ENCODE data around the gene SCYGR4. TPM values are rescaled to one million over a fixed set of nuclear protein-coding genes. Genes with fewer than 3 reads are reported as not detected.

Gene SCYGR4
- total RNA-seq, 1 donor from 2014 or later: not detected

DNA sequence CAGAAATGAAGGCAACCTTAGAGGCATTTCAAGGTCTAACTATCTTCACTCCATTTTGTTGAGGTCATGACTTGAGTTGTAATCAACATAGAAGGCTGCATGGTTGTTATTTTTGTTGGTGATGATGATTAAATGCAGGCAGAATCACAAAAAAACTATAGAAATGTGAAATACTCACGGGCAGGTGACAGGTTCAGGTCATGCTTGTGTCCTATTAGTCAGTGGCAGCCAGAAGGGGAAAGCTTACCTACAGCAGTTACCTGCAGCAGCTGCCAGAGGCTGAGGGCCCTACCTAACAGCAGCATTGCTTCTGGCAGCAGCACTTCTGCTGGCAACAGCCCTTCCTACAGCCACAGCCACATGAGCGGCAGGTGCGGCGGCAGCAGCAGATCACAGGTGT is 3.1 kb upstream of the SCYGR4 start:
- Mint-ChIP-seq H3K36me3 (ENCODE audit: low read depth) (no peaks in the 10 kb centered on the region), H3K4me3 (ENCODE audit: unreplicated experiment) (no peak overlapping the region), H3K4me1 (ENCODE audit: low read depth) (peaks cover 3% of the 10 kb centered on the region), H3K9me3 (ENCODE audit: low read depth) (no peaks in the 10 kb centered on the region), H3K27ac (ENCODE audit: unreplicated experiment) (no peak overlapping the region), H3K27me3 (ENCODE audit: low read depth) (peaks cover 10% of the 10 kb centered on the region)
- no peak for DNase-seq (ENCODE audit: low spot score)
- TF ChIP-seq, protein P1, sequence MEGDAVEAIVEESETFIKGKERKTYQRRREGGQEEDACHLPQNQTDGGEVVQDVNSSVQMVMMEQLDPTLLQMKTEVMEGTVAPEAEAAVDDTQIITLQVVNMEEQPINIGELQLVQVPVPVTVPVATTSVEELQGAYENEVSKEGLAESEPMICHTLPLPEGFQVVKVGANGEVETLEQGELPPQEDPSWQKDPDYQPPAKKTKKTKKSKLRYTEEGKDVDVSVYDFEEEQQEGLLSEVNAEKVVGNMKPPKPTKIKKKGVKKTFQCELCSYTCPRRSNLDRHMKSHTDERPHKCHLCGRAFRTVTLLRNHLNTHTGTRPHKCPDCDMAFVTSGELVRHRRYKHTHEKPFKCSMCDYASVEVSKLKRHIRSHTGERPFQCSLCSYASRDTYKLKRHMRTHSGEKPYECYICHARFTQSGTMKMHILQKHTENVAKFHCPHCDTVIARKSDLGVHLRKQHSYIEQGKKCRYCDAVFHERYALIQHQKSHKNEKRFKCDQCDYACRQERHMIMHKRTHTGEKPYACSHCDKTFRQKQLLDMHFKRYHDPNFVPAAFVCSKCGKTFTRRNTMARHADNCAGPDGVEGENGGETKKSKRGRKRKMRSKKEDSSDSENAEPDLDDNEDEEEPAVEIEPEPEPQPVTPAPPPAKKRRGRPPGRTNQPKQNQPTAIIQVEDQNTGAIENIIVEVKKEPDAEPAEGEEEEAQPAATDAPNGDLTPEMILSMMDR (IDR thresholded peaks at IDR 0.05): no peak

DNA sequence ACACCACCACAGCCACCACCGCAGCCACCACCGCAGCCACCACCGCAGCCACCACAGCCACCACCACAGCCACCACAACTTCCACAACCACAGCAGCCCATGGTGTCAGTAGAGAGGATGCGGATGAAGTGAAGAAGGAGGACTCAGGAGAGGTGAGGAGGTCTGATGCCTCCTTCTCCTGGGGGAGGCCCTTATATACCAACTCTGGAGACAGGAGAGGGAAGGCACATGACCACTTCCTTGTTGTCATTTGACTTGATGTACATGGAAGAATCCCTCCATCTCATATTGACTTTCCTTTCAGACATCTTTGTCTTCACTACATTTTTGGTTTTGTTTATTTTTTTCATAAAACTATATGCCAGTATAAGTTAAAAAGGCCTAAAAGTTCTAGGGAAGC is 2.6 kb upstream of the SCYGR4 start, which contains the start of gene SCYGR3:
TSS of gene SCYGR3 (minus strand) at position 101 of the 400 bp plus-strand sequence. CDS start at position 101, 0 bp downstream.
- peaks cover 3% of the 10 kb centered on the region for H3K4me1 Mint-ChIP-seq (ENCODE audit: low read depth)
- DNase-seq (ENCODE audit: low spot score): no peak
- H3K36me3 Mint-ChIP-seq (ENCODE audit: low read depth): no peaks in the 10 kb centered on the region
- TF ChIP-seq, protein P1 (IDR thresholded peaks at IDR 0.05): no peak
- H3K9me3 Mint-ChIP-seq (ENCODE audit: low read depth): no peaks in the 10 kb centered on the region
- H3K4me3 Mint-ChIP-seq (ENCODE audit: unreplicated experiment): no peak within 1 kb of the TSS
- H3K27me3 Mint-ChIP-seq (ENCODE audit: low read depth): peaks cover 10% of the 10 kb centered on the region
- no peak within 1 kb of the TSS for H3K27ac Mint-ChIP-seq (ENCODE audit: unreplicated experiment)

DNA sequence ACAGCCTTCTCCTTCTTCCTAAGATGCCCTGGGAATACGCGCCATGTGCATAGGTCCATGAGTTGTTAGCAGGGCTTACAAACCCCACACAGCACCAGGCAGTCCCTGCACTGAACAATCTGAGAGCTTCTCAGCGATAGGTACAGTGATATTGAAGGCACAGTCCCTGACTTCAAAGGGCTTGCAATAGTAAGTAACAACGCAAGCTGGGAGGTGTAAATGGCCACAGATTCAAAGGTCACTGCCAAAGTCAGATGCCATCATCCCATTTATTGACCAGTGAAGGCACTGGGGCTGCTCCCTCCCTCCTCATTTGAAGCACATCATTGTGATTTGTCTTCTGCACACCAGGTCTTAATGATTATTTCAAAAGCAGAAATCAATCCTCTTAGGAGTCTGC is 2.1 kb upstream of the SCYGR4 start:
- peaks cover 10% of the 10 kb centered on the region for H3K27me3 Mint-ChIP-seq (ENCODE audit: low read depth)
- H3K27ac Mint-ChIP-seq (ENCODE audit: unreplicated experiment): no peak overlapping the region
- no peak for DNase-seq (ENCODE audit: low spot score)
- H3K36me3 Mint-ChIP-seq (ENCODE audit: low read depth): no peaks in the 10 kb centered on the region
- H3K4me1 Mint-ChIP-seq (ENCODE audit: low read depth): peaks cover 3% of the 10 kb centered on the region
- H3K4me3 Mint-ChIP-seq (ENCODE audit: unreplicated experiment): no peak overlapping the region
- H3K9me3 Mint-ChIP-seq (ENCODE audit: low read depth): no peaks in the 10 kb centered on the region
- TF ChIP-seq, protein P1 (IDR thresholded peaks at IDR 0.05): no peak

DNA sequence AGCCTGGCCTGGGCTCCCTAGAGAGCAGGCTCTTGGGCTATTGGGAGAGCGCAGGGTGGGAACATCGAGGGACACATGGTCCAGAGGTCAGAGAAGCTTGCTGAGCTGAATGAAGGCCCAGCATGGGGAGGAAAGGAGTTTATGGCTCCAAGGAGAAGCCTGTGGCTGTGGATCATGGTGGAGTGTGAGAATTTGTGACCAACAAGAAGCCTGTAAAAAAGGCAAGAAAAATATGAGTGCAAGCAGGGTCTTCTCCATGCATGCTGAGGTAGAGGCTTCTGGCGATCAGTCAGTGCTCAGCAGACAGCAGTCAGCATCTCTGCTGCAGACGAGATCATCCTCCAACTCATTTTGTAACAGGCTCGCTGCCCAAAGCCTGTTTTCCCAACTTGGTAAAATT is 1.4 kb upstream of the SCYGR4 start:
- Mint-ChIP-seq H3K4me1 (ENCODE audit: low read depth) (peaks cover 3% of the 10 kb centered on the region), H3K27me3 (ENCODE audit: low read depth) (peaks cover 10% of the 10 kb centered on the region), H3K9me3 (ENCODE audit: low read depth) (no peaks in the 10 kb centered on the region), H3K36me3 (ENCODE audit: low read depth) (no peaks in the 10 kb centered on the region), H3K27ac (ENCODE audit: unreplicated experiment) (no peak overlapping the region), H3K4me3 (ENCODE audit: unreplicated experiment) (no peak overlapping the region)
- TF ChIP-seq, protein P1 (IDR thresholded peaks at IDR 0.05): no peak
- no peak for DNase-seq (ENCODE audit: low spot score)

DNA sequence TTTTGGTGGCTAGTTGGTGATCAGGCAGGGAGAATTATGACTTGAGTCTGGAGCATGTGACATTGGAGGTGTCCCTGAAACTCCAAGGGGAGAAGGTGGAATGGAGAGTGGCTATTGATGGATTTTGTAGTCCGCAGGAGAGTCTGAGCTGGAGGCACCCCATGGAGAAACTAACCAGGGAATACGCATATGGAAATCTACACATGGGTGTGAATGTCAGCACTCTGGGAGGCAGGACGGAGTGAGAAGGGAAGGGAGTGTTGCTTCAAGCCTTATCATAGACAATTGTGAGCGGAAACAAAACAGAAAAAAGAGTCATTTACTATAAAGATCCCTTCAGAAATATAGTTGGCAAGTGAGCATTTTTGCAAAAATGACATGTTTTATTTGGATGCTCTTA is 667 bp upstream of the SCYGR4 start:
- peaks cover 10% of the 10 kb centered on the region for H3K27me3 Mint-ChIP-seq (ENCODE audit: low read depth)
- TF ChIP-seq, protein P1 (IDR thresholded peaks at IDR 0.05): no peak
- DNase-seq (ENCODE audit: low spot score): no peak
- H3K36me3 Mint-ChIP-seq (ENCODE audit: low read depth): no peaks in the 10 kb centered on the region
- H3K9me3 Mint-ChIP-seq (ENCODE audit: low read depth): no peaks in the 10 kb centered on the region
- H3K4me1 Mint-ChIP-seq (ENCODE audit: low read depth): peaks cover 3% of the 10 kb centered on the region
- no peak overlapping the region for H3K27ac Mint-ChIP-seq (ENCODE audit: unreplicated experiment)
- H3K4me3 Mint-ChIP-seq (ENCODE audit: unreplicated experiment): no peak overlapping the region
